K562 (cell line): Measurements from ENCODE around the gene ADGRE2. TPM values are rescaled to one million over a fixed set of nuclear protein-coding genes. Genes with fewer than 3 reads are reported as not detected.

Experiments
- BACH1 ChIP-seq: fragments of 200-800 bp; sonication (Bioruptor generic); IDR thresholded peaks from 2 replicates; pipeline ENCODE4 v1.6.1; 2016; ENCODE audit warnings: missing genetic modification characterization, missing compliant biosample characterization
- BRCA1 ChIP-seq, 2 experiments: fragments of 450-650 bp in 1 of 2; sonication (generic) in 1 of 2; formaldehyde crosslinking in 1 of 2; IDR thresholded peaks; 2 replicates each; pipeline versions ENCODE4 v1.5.0 to v1.6.1; 2017 to 2020; ENCODE audit warnings: mild to moderate bottlenecking in 1 of 2, missing genetic modification reagents in 1 of 2
- CBX8 ChIP-seq: fragments of 200-600 bp; sonication (generic); IDR thresholded peaks from 2 replicates; pipeline ENCODE4 v1.6.1; 2012; ENCODE audit warnings: borderline replicate concordance, mixed run types, low read depth, mild to moderate bottlenecking, moderate library complexity, mixed read lengths, low read length, control low read depth, inconsistent platforms; ENCODE audit not compliant: poor library complexity, severe bottlenecking; ENCODE audit errors: extremely low read depth
- CREM ChIP-seq: IDR thresholded peaks from 2 replicates; pipeline ENCODE4 v1.6.1; 2014; ENCODE audit warnings: antibody characterized with exemption, low read depth
- FOSL1 ChIP-seq: fragments of 200-800 bp; sonication (Bioruptor generic); conservative IDR thresholded peaks from 2 replicates; pipeline ENCODE4 v1.6.1; 2016; ENCODE audit warnings: missing genetic modification characterization, missing compliant biosample characterization
- GABPB1 ChIP-seq: sonication (generic); formaldehyde crosslinking; IDR thresholded peaks from 2 replicates; pipeline ENCODE4 v1.8.0; 2022; ENCODE audit warnings: mild to moderate bottlenecking, missing genetic modification reagents
- HDAC2 ChIP-seq: fragments of 450-650 bp; IDR thresholded peaks from 2 replicates; pipeline ENCODE4 v1.6.1; 2016; ENCODE audit warnings: mild to moderate bottlenecking
- HDAC8 ChIP-seq: fragments of 450-650 bp; IDR thresholded peaks from 2 replicates; pipeline ENCODE4 v1.6.1; 2016; ENCODE audit warnings: mild to moderate bottlenecking, missing genetic modification characterization, moderate library complexity, missing compliant biosample characterization
- HOXB6 ChIP-seq: fragments of 250-450 bp; sonication (Bioruptor Pico); IDR thresholded peaks from 2 replicates; pipeline ENCODE4 v1.5.1; 2022; ENCODE audit warnings: mild to moderate bottlenecking, borderline replicate concordance
- MAFG ChIP-seq: fragments of 450-650 bp; conservative IDR thresholded peaks from 2 replicates; pipeline ENCODE4 v1.6.1; 2016; ENCODE audit warnings: missing genetic modification characterization, missing compliant biosample characterization
- MEIS2 ChIP-seq: fragments of 450-650 bp; IDR thresholded peaks from 2 replicates; pipeline ENCODE4 v1.6.1; 2014; ENCODE audit warnings: mild to moderate bottlenecking; ENCODE audit not compliant: partially characterized antibody
- TARDBP ChIP-seq: fragments of 450-650 bp; IDR thresholded peaks from 2 replicates; pipeline ENCODE4 v1.6.1; 2016
- TCF3 ChIP-seq: sonication (generic); formaldehyde crosslinking; IDR thresholded peaks from 2 replicates; pipeline ENCODE4 v1.4.0; 2020; ENCODE audit warnings: mild to moderate bottlenecking, missing genetic modification reagents
- USF2 ChIP-seq: sonication (generic); formaldehyde crosslinking; IDR thresholded peaks from 2 replicates; pipeline ENCODE4 v1.5.0; 2020; ENCODE audit warnings: missing genetic modification reagents
- YY1 ChIP-seq, 3 experiments: IDR thresholded peaks; 2 replicates each; pipeline ENCODE4 v1.6.1; 2011; ENCODE audit warnings: low read length in 2 of 3, mild to moderate bottlenecking in 2 of 3, moderate library complexity in 2 of 3, borderline replicate concordance in 1 of 3, control low read depth in 1 of 3, low read depth in 1 of 3; ENCODE audit not compliant: insufficient read depth in 3 of 3, insufficient replicate concordance in 2 of 3, control insufficient read depth in 1 of 3, insufficient read length in 1 of 3; ENCODE audit errors: extremely low read depth in 1 of 3
- ZNF175 ChIP-seq: fragments of 200-800 bp; sonication (Bioruptor generic); IDR thresholded peaks from 2 replicates; pipeline ENCODE4 v1.6.1; 2016; ENCODE audit warnings: low read depth, mild to moderate bottlenecking, missing genetic modification characterization, missing compliant biosample characterization
- ZNF23 ChIP-seq: fragments of 250-450 bp; sonication (Bioruptor Pico); IDR thresholded peaks from 2 replicates; pipeline ENCODE4 v1.4.0; 2020; ENCODE audit warnings: mild to moderate bottlenecking
- ZNF347 ChIP-seq: fragments of 450-650 bp; formaldehyde crosslinking; IDR thresholded peaks from 2 replicates; pipeline ENCODE4 v1.4.0; 2020; ENCODE audit warnings: low read depth, mild to moderate bottlenecking, moderate library complexity
- polyA plus RNA-seq, 8 experiments: library from polyadenylated mRNA; depleted of rRNA in 4 of 8; stranded (reverse) in 5 of 8; unstranded in 3 of 8; fragments of >200 nt; fragmentation: Nextera tagmentation in 2 of 8; fragmentation: Illumina TruSeq in 1 of 8; extraction: Ambion mirVana in 2 of 8; extraction: Trizol in 1 of 8; gene quantifications; 2 replicates each; pipeline versions ENCODE4 v1.2.1 to v1.2.3, GENCODE V29; 2011 to 2014; ENCODE audit warnings: inconsistent platforms in 1 of 8, missing spikeins in 1 of 8
- total RNA-seq, 7 experiments: library from RNA; depleted of rRNA in 6 of 7; stranded (reverse); fragments of >200 nt in 6 of 7; fragmentation: Illumina TruSeq in 2 of 7; extraction: Trizol in 2 of 7; gene quantifications; 2 replicates each; pipeline versions ENCODE4 v1.2.1 to v1.2.3, GENCODE V29; 2011 to 2021; ENCODE audit warnings: low replicate concordance in 1 of 7
- TF ChIP-seq, protein P1 (sequence below): fragments of 450-650 bp; IDR thresholded peaks from 2 replicates; pipeline ENCODE4 v1.6.1; 2016
- TF ChIP-seq, protein P2 (sequence below), 2 experiments: fragments of 450-650 bp; conservative IDR thresholded peaks; 2 replicates each; pipeline ENCODE4 v1.6.1; 2017; ENCODE audit warnings: mild to moderate bottlenecking in 2 of 2, moderate library complexity in 2 of 2

Gene ADGRE2
- total and polyA plus RNA-seq, 9 of the 15 experiments (the other 6 are each of a cell fraction or from before 2014, with no cell fraction given), result 4.3 to 17.3 (median 9.8) TPM

GRCh38 chr19:14795078-14795721, 16.8 kb upstream of the ADGRE2 start (continued):
- TF ChIP-seq, protein P1, sequence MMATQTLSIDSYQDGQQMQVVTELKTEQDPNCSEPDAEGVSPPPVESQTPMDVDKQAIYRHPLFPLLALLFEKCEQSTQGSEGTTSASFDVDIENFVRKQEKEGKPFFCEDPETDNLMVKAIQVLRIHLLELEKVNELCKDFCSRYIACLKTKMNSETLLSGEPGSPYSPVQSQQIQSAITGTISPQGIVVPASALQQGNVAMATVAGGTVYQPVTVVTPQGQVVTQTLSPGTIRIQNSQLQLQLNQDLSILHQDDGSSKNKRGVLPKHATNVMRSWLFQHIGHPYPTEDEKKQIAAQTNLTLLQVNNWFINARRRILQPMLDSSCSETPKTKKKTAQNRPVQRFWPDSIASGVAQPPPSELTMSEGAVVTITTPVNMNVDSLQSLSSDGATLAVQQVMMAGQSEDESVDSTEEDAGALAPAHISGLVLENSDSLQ, result peak; percentile 82
- TF ChIP-seq CREM (0 out of 2 replicates have a peak, but pooled peaks have one; percentile 17), TCF3 (CRISPR knock-in tag) (no peak), ZNF175 (CRISPR knock-in tag) (no peak), MAFG (tag) (peak; percentile 96), HDAC8 (tag) (no peak), GABPB1 (CRISPR knock-in tag) (no peak), MEIS2 (peak; percentile 90), ZNF347 (no peak), ZNF23 (CRISPR knock-in tag) (no peak), CBX8 (no peak), YY1 (IDR thresholded peaks at IDR 0.05; ENCODE audit: borderline replicate concordance in 1 of 3, control insufficient read depth in 1 of 3, extremely low read depth in 1 of 3, insufficient read depth in 3 of 3, insufficient read length in 1 of 3, insufficient replicate concordance in 2 of 3, low read depth in 1 of 3, low read length in 2 of 3) (no peak), FOSL1 (tag) (peak; percentile 42), BRCA1 (IDR thresholded peaks at IDR 0.05) (no peak), BRCA1 (CRISPR knock-in tag; IDR thresholded peaks at IDR 0.05) (no peak), HDAC2 (peak; percentile 72; the same call in 1 of the 2 replicates), USF2 (CRISPR knock-in tag) (no peak), HOXB6 (CRISPR knock-in tag) (no peak), BACH1 (peak; percentile 83), TARDBP (no peak)
- TF ChIP-seq, protein P2, sequence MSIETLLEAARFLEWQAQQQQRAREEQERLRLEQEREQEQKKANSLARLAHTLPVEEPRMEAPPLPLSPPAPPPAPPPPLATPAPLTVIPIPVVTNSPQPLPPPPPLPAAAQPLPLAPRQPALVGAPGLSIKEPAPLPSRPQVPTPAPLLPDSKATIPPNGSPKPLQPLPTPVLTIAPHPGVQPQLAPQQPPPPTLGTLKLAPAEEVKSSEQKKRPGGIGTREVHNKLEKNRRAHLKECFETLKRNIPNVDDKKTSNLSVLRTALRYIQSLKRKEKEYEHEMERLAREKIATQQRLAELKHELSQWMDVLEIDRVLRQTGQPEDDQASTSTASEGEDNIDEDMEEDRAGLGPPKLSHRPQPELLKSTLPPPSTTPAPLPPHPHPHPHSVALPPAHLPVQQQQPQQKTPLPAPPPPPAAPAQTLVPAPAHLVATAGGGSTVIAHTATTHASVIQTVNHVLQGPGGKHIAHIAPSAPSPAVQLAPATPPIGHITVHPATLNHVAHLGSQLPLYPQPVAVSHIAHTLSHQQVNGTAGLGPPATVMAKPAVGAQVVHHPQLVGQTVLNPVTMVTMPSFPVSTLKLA (conservative IDR thresholded peaks at IDR 0.05), result no peak
